SK-N-SH (cell line): ENCODE data around the gene MYO1H. TPM values are rescaled to one million over a fixed set of nuclear protein-coding genes. Genes with fewer than 3 reads are reported as not detected.

ENCODE experiments used
- CTCF ChIA-PET: fragments of 300-600, 350-600 bp; formaldehyde crosslinking; extraction: SDS; loops from one replicate; lab custom pipeline; 2021; lab: Yijun Ruan, JAX
- POLR2A ChIA-PET: fragments of 350-600 bp; sonication (Branson Sonifier 250); formaldehyde crosslinking; extraction: SDS; loops from one replicate; lab custom pipeline; 2020; ENCODE audit warnings: antibody characterized with exemption, inconsistent platforms; lab: Yijun Ruan, JAX
- DNase-seq: peaks from one replicate; pipeline ENCODE4 v3.0.0; 2012
- H2AFZ ChIP-seq: fragments of 200-600 bp; sonication (generic); 2 replicates; pipeline ENCODE4 v1.8.1; 2016; ENCODE audit warnings: antibody characterized with exemption, mild to moderate bottlenecking, low read depth
- H3F3A ChIP-seq: fragments of 200-600 bp; sonication (generic); replicated peaks from 2 replicates; pipeline ENCODE3; 2016; ENCODE audit warnings: antibody characterized with exemption, mild to moderate bottlenecking; ENCODE audit not compliant: insufficient read depth
- H3K27ac ChIP-seq, 2 experiments: fragments of 200-500 bp in 1 of 2; fragments of 200-600 bp in 1 of 2; sonication (Bioruptor generic) in 1 of 2; sonication (generic), shearing (Covaris generic) in 1 of 2; 2 replicates each; pipeline versions ENCODE4 v1.5.1 to v1.6.1; 2014 to 2016; ENCODE audit warnings: low read depth in 2 of 2, inconsistent platforms in 1 of 2, low read length in 1 of 2, mild to moderate bottlenecking in 1 of 2, mixed read lengths in 1 of 2
- H3K27me3 ChIP-seq: fragments of 200-600 bp; sonication (generic), shearing (Covaris generic); 2 replicates; pipeline ENCODE4 v1.6.1; 2016; ENCODE audit warnings: mixed run types; ENCODE audit not compliant: insufficient read depth
- H3K36me3 ChIP-seq, 2 experiments: fragments of 200-500 bp in 1 of 2; fragments of 200-600 bp in 1 of 2; sonication (Bioruptor generic) in 1 of 2; sonication (generic) in 1 of 2; replicated peaks in 1 of 2; 2 replicates each; pipeline versions ENCODE3 to v1.5.1; 2014 to 2016; ENCODE audit warnings: low read length in 1 of 2, mild to moderate bottlenecking in 1 of 2; ENCODE audit not compliant: insufficient read depth in 2 of 2, control insufficient read depth in 1 of 2
- H3K4me1 ChIP-seq, 2 experiments: fragments of 200-500 bp in 1 of 2; fragments of 200-600 bp in 1 of 2; sonication (Bioruptor generic) in 1 of 2; sonication (generic), shearing (Covaris generic) in 1 of 2; 2 replicates each; pipeline versions ENCODE4 v1.5.1 to v1.6.1; 2014 to 2016; ENCODE audit warnings: low read depth in 1 of 2, low read length in 1 of 2, mixed run types in 1 of 2; ENCODE audit not compliant: insufficient read depth in 2 of 2, control insufficient read depth in 1 of 2
- H3K4me2 ChIP-seq: fragments of 200-600 bp; sonication (generic), shearing (Covaris generic); 2 replicates; pipeline ENCODE4 v1.6.1; 2017; ENCODE audit warnings: mixed run types
- H3K4me3 ChIP-seq, 2 experiments: fragments of 200-500 bp in 1 of 2; fragments of 200-600 bp in 1 of 2; sonication (Bioruptor generic) in 1 of 2; sonication (generic), shearing (Covaris generic) in 1 of 2; 2 replicates each; pipeline versions ENCODE4 v1.5.1 to v1.8.1; 2014 to 2016; ENCODE audit warnings: low read depth in 2 of 2, inconsistent platforms in 1 of 2, low read length in 1 of 2, mild to moderate bottlenecking in 1 of 2, mixed read lengths in 1 of 2, moderate library complexity in 1 of 2
- H3K79me2 ChIP-seq: fragments of 200-600 bp; sonication (generic); 2 replicates; pipeline ENCODE4 v1.8.1; 2017; ENCODE audit warnings: mild to moderate bottlenecking; ENCODE audit not compliant: insufficient read depth
- H3K9ac ChIP-seq: fragments of 200-600 bp; sonication (generic); 2 replicates; pipeline ENCODE4 v1.6.1; 2017; ENCODE audit warnings: mixed run types
- H3K9me2 ChIP-seq: fragments of 200-600 bp; sonication (generic); 2 replicates; pipeline ENCODE4 v1.6.1; 2017; ENCODE audit warnings: mixed run types
- H3K9me3 ChIP-seq: fragments of 200-600 bp; sonication (generic); 2 replicates; pipeline ENCODE4 v1.6.1; 2017; ENCODE audit warnings: mixed run types, mild to moderate bottlenecking, moderate library complexity
- H4K20me1 ChIP-seq: fragments of 200-600 bp; sonication (generic); 2 replicates; pipeline ENCODE4 v1.6.1; 2017; ENCODE audit warnings: mild to moderate bottlenecking, mixed run types; ENCODE audit not compliant: insufficient read depth
- CHD2 ChIP-seq: fragments of 150-350 bp; IDR thresholded peaks from 2 replicates; pipeline ENCODE4 v1.6.1; 2018; ENCODE audit warnings: low read length; ENCODE audit not compliant: partially characterized antibody
- CTCF ChIP-seq: fragments of 200-600 bp; sonication (generic); IDR thresholded peaks from 2 replicates; pipeline ENCODE4 v1.6.1; 2017; ENCODE audit warnings: antibody characterized with exemption, mild to moderate bottlenecking, moderate library complexity
- EZH2phosphoT487 ChIP-seq: fragments of 200-600 bp; sonication (generic); IDR thresholded peaks from 2 replicates; pipeline ENCODE4 v1.6.1; 2017; ENCODE audit warnings: low read depth, mixed run types, mild to moderate bottlenecking, antibody characterized with exemption, moderate library complexity, borderline replicate concordance
- MEF2A ChIP-seq: IDR thresholded peaks from 2 replicates; pipeline ENCODE4 v1.4.0; 2012; ENCODE audit warnings: low read depth, borderline replicate concordance
- MXI1 ChIP-seq: IDR thresholded peaks from 2 replicates; pipeline ENCODE4 v1.6.1; 2012; ENCODE audit warnings: mild to moderate bottlenecking, low read depth, low read length, improper control_type of control experiment
- RAD21 ChIP-seq: IDR thresholded peaks from 2 replicates; pipeline ENCODE4 v1.6.1; 2012; ENCODE audit warnings: mild to moderate bottlenecking, low read length
- RCOR1 ChIP-seq: fragments of 150-350 bp; IDR thresholded peaks from 2 replicates; pipeline ENCODE4 v1.6.1; 2017; ENCODE audit warnings: antibody characterized with exemption, low read length
- RXRA ChIP-seq: IDR thresholded peaks from 2 replicates; pipeline ENCODE4 v1.4.0; 2012; ENCODE audit warnings: low read depth, mild to moderate bottlenecking, borderline replicate concordance
- SMC3 ChIP-seq: IDR thresholded peaks from 2 replicates; pipeline ENCODE4 v1.6.1; 2012; ENCODE audit warnings: low read depth, low read length, improper control_type of control experiment
- TCF12 ChIP-seq: IDR thresholded peaks from 2 replicates; pipeline ENCODE4 v1.4.0; 2012
- TEAD4 ChIP-seq: IDR thresholded peaks from 2 replicates; pipeline ENCODE4 v1.4.0; 2012; ENCODE audit warnings: mild to moderate bottlenecking, borderline replicate concordance; ENCODE audit not compliant: insufficient read depth
- USF1 ChIP-seq: IDR thresholded peaks from 2 replicates; pipeline ENCODE4 v1.4.0; 2012; ENCODE audit warnings: low read depth, borderline replicate concordance
- WGBS: methylation state at CpG from one replicate; pipeline ENCODE4 v1.1.6; 2017; ENCODE audit warnings: low lambda C conversion rate; 5-methylcytosine and 5-hydroxymethylcytosine counted together
- polyA plus RNA-seq, 3 experiments: library from polyadenylated mRNA; depleted of rRNA; stranded (reverse); fragments of >200 nt; gene quantifications; 2 replicates each; pipeline ENCODE4 v1.2.3, GENCODE V29; 2012

MYO1H gene
- polyA plus RNA-seq, 1 of the 3 experiments (the other 2 are of a cell fraction), result not detected

- POLR2A ChIA-PET, result interaction anchor here (0.6 kb wide), 1 partner anchor 273 kb away, joined by 3 read pairs; no protein-coding TSS in a partner anchor
- no peaks in the 10 kb centered on the region for H3K36me3 ChIP-seq
- H2AFZ ChIP-seq, result peak overlapping the region; percentile 64; the same call in 1 of the 2 replicates
- peak; percentile 74 for TF ChIP-seq SMC3
- TF ChIP-seq RAD21, result peak; percentile 98
- 0 out of 2 replicates have a peak, but pooled peaks have one; percentile 23 for TF ChIP-seq MXI1
- no peak for TF ChIP-seq TEAD4
- peak; percentile 71 for TF ChIP-seq CTCF
- TF ChIP-seq CHD2, result no peak
- no peaks in the 10 kb centered on the region for H4K20me1 ChIP-seq
- peak overlapping the region in 1 of 2 experiments; percentile 38; a peak in 1 of 4 replicates for H3K4me3 ChIP-seq
- peaks cover 6% of the 10 kb centered on the region; the same call in 1 of the 2 replicates for H3K27me3 ChIP-seq
- H3K27ac ChIP-seq, result no peak overlapping the region
- DNase-seq, result peak; percentile 51
- H3K9me2 ChIP-seq, result no peaks in the 10 kb centered on the region
- 23% methylated on average over 8 of the region's 8 CpGs for WGBS
- H3K9ac ChIP-seq, result no peak overlapping the region
- H3K4me2 ChIP-seq, result peak overlapping the region; percentile 58
- CTCF ChIA-PET, result interaction anchor here (0.5 to 7.4 kb wide), 44 partner anchors 8 to 294 kb away, joined by 3 to 127 read pairs (median 4); partner anchors contain the start of genes ACACB and FOXN4
- no peaks in the 10 kb centered on the region for H3F3A ChIP-seq
- H3K9me3 ChIP-seq, result no peaks in the 10 kb centered on the region; the same call in 1 of the 2 replicates
- no peaks in the 10 kb centered on the region for H3K79me2 ChIP-seq
- no peaks in the 10 kb centered on the region for H3K4me1 ChIP-seq
Observed at GRCh38 chr12:109385339-109386058, 37.8 kb downstream of the MYO1H start.

GRCh38 chr12:109386059-109386433, 38.3 kb downstream of the MYO1H start:
- ChIA-PET POLR2A (no interaction called here), CTCF (interaction anchor here (0.7 to 10.0 kb wide), 39 partner anchors 7 to 294 kb away, joined by 3 to 127 read pairs (median 5); partner anchors contain the start of genes ACACB and FOXN4)
- Histone ChIP-seq H3K9ac (no peak overlapping the region), H3K27ac (no peak overlapping the region), H2AFZ (no peak overlapping the region), H3K4me3 (no peak overlapping the region), H3K9me3 (no peaks in the 10 kb centered on the region; the same call in 1 of the 2 replicates), H3K79me2 (no peaks in the 10 kb centered on the region), H3K36me3 (no peaks in the 10 kb centered on the region), H4K20me1 (no peaks in the 10 kb centered on the region), H3K4me2 (no peak overlapping the region), H3F3A (no peaks in the 10 kb centered on the region), H3K9me2 (no peaks in the 10 kb centered on the region), H3K4me1 (no peaks in the 10 kb centered on the region), H3K27me3 (peaks cover 6% of the 10 kb centered on the region; the same call in 1 of the 2 replicates)
- 22% methylated on average over 5 of the region's 5 CpGs for WGBS
- DNase-seq, result no peak
- TF ChIP-seq TCF12 (no peak), USF1 (no peak), RCOR1 (no peak), MEF2A (no peak), EZH2phosphoT487 (no peak), RXRA (no peak)
